GM12865 (cell line): ENCODE results near the gene MRPL38.
A peak's percentile ranks its signal among the peaks of the same experiment; 100 is the strongest.
"Not testable (repeated sequence)": the region's sequence is repeated elsewhere in the genome, so short reads cannot be mapped to it uniquely, and the experiment has no call there.

Source experiments
- DNase-seq: peaks from one replicate; pipeline ENCODE4 v3.0.0; 2010; ENCODE audit warnings: low read depth
- H3K4me3 ChIP-seq: 2 replicates; pipeline ENCODE4 v1.5.1; 2011; ENCODE audit warnings: mild to moderate bottlenecking, low read depth, low read length, control low read depth
- TF ChIP-seq, protein P1 (sequence below): IDR thresholded peaks from 2 replicates; pipeline ENCODE4 v1.5.1; 2011; ENCODE audit warnings: low read length, control low read depth, low read depth, inconsistent platforms; ENCODE audit not compliant: insufficient read depth; ENCODE audit errors: missing control alignments

Gene MRPL38

DNA sequence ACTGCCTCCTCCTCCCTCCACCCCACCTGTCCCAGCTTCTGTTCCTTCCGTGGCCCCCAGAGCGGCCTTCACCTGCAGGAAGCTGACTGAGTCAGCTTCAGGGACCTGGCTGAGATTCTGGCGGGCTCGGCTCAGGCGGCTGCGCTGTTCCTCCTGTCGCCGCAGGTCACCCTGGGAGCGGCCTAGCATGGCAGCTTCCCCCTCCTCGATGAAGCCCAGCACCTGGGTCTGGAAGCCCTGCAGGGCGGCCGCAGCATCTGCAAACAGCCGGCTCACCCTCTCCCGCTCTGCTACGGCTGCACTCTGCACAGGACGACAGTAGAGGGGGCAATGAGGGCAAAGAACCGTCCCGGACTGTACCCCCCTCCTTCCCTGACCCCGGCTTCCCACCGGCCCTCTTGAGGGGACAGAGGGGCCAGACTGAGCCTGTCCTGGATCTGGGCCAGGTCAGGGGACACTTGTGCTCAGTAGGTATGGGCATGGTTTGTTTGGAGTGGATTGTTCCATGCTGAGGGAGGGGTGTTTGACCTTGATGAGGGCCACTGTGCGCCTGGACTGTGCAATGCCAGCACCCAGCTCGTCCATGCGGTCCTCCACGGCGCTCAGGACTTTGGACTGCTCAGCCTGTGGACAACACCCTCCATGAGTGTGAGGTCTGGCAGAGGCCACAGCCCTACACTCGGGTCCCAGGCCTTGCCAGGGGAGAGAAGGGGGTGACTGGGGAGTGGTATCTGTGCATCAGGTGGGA lies 28.3 kb downstream of the MRPL38 start:
- TF ChIP-seq, protein P1, sequence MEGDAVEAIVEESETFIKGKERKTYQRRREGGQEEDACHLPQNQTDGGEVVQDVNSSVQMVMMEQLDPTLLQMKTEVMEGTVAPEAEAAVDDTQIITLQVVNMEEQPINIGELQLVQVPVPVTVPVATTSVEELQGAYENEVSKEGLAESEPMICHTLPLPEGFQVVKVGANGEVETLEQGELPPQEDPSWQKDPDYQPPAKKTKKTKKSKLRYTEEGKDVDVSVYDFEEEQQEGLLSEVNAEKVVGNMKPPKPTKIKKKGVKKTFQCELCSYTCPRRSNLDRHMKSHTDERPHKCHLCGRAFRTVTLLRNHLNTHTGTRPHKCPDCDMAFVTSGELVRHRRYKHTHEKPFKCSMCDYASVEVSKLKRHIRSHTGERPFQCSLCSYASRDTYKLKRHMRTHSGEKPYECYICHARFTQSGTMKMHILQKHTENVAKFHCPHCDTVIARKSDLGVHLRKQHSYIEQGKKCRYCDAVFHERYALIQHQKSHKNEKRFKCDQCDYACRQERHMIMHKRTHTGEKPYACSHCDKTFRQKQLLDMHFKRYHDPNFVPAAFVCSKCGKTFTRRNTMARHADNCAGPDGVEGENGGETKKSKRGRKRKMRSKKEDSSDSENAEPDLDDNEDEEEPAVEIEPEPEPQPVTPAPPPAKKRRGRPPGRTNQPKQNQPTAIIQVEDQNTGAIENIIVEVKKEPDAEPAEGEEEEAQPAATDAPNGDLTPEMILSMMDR: peak; percentile 7
- peak; percentile 69 for DNase-seq
- H3K4me3 ChIP-seq: no peak overlapping the region

DNA sequence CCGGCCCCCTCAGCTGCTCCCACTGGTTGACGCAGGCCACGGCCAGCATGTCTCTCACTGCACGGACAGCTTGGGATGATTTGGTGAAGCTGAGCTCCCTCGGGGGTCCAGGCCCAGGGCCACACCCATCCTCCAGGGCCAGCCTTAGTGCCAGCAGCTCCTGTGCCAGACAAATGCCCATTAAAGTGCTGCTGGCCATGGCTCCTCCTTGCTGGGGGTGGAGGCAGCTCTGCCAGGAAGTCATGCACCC lies 28.8 kb downstream of the MRPL38 start:
- TF ChIP-seq, protein P1: no peak
- H3K4me3 ChIP-seq: no peak overlapping the region
- DNase-seq: no peak

DNA sequence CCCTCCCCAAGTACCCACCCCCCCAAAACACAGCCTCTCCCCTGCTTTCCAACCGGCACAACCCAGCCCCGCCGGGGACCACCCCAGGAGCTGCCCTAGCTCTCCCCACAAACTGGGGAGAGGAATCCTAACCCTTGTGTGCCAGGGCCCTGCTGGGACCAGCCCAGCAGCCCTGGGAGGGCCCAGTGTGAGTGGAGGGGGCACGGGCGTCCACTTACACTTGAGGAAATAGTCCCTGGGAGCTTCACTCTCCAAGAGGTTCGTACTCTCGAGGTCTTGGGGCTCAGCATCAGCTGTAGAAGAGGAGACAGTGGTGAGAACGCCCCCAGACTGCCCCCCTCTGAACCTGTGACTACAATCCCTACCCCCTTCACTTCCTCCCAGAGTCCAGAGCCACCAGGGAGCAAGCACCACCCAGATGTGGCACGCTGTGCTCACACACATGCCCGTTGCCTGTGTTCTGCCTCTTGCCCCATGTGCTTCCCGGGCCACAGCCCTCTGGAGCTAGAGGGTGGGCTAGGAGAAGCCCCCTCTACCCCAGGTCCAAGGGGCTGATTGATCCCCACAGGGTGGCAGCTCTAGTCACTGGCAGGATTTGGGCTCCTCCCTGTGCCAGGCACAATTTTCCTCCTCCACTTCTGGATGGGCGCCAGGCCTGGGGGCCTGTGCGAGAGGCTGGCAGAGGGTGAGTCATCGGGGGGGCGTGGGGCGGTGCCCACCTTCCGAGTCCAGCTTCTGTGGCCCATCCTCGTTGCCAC lies 29.3 kb downstream of the MRPL38 start:
- DNase-seq: no peak
- TF ChIP-seq, protein P1: no peak
- no peak overlapping the region for H3K4me3 ChIP-seq

DNA sequence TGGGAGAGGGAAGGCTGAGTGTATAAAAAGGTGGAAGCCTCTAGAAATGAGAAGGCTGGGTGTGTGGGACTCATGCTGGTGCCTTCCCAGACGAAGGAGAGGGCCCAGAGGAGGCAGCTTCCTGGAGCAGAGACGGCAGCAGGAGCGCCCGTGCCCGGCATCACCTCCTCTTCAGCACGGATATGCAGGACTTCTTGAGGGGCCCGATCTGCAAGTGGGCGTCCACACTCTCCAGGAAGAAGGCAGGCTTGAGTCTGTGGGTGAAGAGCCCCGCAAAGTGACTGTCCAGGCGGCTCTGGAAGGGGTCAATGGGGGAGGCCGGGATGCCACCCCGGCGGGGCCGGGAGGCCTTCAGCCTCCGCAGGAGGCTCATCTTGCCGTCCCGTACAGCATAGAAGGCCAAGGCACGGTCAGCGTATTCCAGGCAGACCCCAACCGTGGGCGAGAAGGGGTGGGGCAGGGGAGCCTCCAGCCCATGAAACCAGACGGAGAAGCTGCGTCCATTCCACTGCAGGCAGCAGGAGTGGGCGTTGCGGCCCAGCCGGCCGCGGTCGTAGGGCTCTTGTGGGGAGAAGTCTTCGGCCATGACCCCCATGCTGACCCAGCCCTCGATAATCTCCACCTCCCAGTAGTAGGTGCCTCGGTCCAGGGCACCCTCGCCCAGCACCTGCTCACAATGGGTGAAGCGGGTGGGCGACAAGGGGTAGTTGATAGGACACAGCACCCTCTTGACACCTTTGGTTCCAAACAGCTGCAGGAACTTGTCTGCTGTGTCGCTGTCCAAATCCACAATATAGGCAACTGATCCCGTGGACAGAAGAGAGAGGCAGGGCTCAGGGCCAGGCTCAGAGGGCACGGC lies 30.1 kb downstream of the MRPL38 start:
- TF ChIP-seq, protein P1: no peak
- no peak overlapping the region for H3K4me3 ChIP-seq
- no peak for DNase-seq

DNA sequence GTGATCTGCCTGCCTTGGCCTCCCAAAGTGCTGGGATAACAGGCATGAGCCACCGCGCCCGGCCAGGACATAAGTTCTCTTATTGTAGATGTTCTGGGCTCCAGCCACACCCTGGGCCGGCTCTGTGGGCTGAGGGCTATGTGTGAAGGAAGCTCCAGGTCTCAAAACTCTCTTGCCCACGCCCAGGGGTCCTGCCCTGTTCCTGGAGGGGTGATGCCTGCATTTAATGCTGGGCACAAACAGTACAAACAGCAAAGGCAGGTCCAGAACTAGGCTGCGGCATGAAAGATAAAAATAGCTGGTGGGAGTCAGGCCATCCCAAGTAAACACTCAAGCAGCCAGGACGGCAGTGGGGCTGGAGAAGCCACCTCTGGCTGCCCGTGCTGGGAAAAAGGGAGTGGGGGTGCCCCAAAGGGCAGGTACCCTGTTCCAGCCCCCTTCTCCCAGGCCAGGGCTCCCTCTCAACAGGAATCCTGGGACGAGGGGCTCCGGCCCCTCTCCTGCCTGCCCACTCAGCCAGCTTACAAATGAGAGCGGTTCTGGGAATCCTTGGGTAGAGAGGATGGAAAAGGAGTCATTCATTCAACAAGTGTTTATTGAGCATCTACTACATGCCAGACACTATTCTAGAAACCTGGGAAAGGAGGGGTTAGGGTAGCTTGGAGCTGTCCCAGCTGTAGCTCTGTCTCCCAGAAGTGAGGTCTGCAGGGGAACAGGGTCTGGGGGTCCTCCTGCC lies 30.9 kb downstream of the MRPL38 start:
- H3K4me3 ChIP-seq: no peak overlapping the region
- no peak for DNase-seq
- TF ChIP-seq, protein P1: no peak

DNA sequence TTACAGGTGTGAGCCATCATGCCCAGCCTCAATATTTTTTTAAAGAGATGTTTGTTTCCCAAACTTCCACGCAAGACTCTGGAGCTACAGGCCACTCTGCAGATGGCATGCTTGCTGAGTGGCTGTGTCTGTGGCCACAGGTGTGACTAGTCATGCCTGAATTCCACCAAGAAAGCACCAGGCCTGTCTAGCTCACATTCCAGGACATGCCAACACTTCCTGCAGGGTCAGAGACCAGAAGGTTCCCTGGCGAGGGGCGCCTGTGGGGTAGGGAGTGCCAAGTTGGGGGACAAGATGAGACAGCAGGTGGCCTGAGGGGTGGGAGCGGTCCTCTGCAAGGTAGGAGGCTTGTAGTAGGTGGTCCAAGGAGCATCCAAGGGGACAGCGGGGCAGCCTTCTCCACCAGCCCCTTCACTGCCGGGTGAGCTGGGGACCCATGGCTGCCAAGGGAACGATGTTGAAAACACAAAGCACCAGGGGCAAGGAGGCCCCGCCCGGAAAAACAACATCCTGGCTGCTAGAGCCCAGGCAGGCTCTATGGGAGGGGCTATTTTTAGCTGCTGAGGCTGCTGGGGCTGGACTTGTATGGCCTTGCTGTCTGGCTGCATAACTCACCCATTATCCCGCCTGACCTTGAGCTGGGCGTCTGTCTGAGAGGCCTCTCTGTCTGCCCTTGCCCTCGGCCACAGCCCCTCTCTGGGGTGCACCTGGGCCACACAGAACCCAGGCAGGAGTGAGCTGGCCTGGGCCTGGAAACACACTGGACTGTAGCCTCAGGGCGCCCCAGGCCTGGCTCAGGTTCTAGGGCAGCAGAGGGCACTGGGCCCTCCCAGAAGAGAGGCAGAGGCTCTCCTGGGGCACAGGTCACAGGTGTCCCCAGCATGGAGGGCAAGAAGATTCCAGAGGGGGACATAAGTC lies 32.0 kb downstream of the MRPL38 start:
- TF ChIP-seq, protein P1: no peak
- no peak for DNase-seq
- H3K4me3 ChIP-seq: no peak overlapping the region

DNA sequence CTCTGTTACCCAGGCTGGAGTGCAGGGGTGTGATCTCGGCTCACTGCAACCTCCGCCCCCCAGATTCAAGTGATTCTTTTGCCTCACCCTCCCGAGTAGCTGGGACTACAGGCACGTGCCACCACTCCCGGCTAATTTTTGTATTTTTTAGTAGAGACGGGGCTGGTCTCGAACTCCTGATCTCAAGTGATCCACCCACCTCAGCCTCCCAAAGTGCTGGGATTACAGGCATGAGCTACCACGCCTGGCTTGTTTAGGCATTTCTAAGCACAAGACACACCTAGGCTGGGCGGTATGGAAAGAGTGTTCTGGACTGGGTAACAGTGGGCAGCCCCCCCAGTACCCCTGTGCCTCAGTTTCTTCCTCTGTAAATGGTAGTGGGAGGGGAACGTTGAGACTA lies 34.5 kb downstream of the MRPL38 start:
- not testable (repeated sequence) for DNase-seq, H3K4me3 ChIP-seq
